Keratinocyte (primary cell): Measurements from ENCODE around the gene SPANXN4. TPM values are rescaled to one million over a fixed set of nuclear protein-coding genes. Genes with fewer than 3 reads are reported as not detected.

Source experiments
- DNase-seq: peaks from one replicate; pipeline ENCODE4 v3.0.0-alpha.2; 2011; ENCODE audit warnings: low read depth, missing footprints, low spot score
- FAIRE-seq: peaks from 2 replicates; lab custom pipeline; 2011; peaks lifted over from hg19 to GRCh38; lab: Jason Lieb, UNC
- H2AFZ ChIP-seq: 2 replicates; pipeline ENCODE4 v1.6.0; 2012; ENCODE audit warnings: low read length, control low read depth, inconsistent platforms; ENCODE audit not compliant: control insufficient read depth
- H3K27ac ChIP-seq: 2 replicates; pipeline ENCODE4 v1.5.1; 2011; ENCODE audit warnings: low read length; ENCODE audit not compliant: control insufficient read depth, insufficient read depth
- H3K27me3 ChIP-seq: 3 replicates; pipeline ENCODE4 v1.6.0; 2011; ENCODE audit warnings: low read length; ENCODE audit not compliant: control insufficient read depth, insufficient read depth; ENCODE audit errors: extremely low read depth
- H3K36me3 ChIP-seq, 2 experiments: 2 replicates in 1 of 2; 3 replicates in 1 of 2; pipeline ENCODE4 v1.5.1; 2011; ENCODE audit warnings: low read length in 2 of 2, mild to moderate bottlenecking in 1 of 2; ENCODE audit not compliant: control insufficient read depth in 2 of 2, insufficient read depth in 2 of 2; ENCODE audit errors: extremely low read depth in 1 of 2
- H3K4me1 ChIP-seq: 3 replicates; pipeline ENCODE4 v1.5.1; 2011; ENCODE audit warnings: low read length; ENCODE audit not compliant: control insufficient read depth, insufficient read depth; ENCODE audit errors: extremely low read depth
- H3K4me2 ChIP-seq: 3 replicates; pipeline ENCODE4 v1.6.0; 2011; ENCODE audit warnings: low read depth, low read length; ENCODE audit not compliant: control insufficient read depth, insufficient read depth; ENCODE audit errors: extremely low read depth
- H3K4me3 ChIP-seq, 3 experiments: fragments of 200-600 bp in 1 of 3; sonication (generic) in 1 of 3; 2 replicates in 2 of 3; 3 replicates in 1 of 3; pipeline ENCODE4 v1.5.1; 2011 to 2016; ENCODE audit warnings: low read length in 3 of 3, mild to moderate bottlenecking in 3 of 3, control low read depth in 2 of 3, inconsistent platforms in 1 of 3, low read depth in 1 of 3, mixed read lengths in 1 of 3, mixed run types in 1 of 3, moderate library complexity in 1 of 3; ENCODE audit not compliant: control insufficient read depth in 2 of 3, insufficient read depth in 2 of 3; ENCODE audit errors: extremely low read depth in 1 of 3
- H3K79me2 ChIP-seq: 2 replicates; pipeline ENCODE4 v1.6.0; 2012; ENCODE audit warnings: low read length; ENCODE audit not compliant: control insufficient read depth, insufficient read depth
- H3K9ac ChIP-seq: 3 replicates; pipeline ENCODE4 v1.6.0; 2011; ENCODE audit warnings: low read length; ENCODE audit not compliant: control insufficient read depth, insufficient read depth; ENCODE audit errors: extremely low read depth
- H3K9me1 ChIP-seq: 3 replicates; pipeline ENCODE4 v1.6.0; 2011; ENCODE audit warnings: low read length; ENCODE audit not compliant: control insufficient read depth, insufficient read depth; ENCODE audit errors: extremely low read depth
- H3K9me3 ChIP-seq: 2 replicates; pipeline ENCODE4 v1.5.1; 2012; ENCODE audit warnings: low read depth, low read length; ENCODE audit not compliant: control insufficient read depth
- H4K20me1 ChIP-seq: 3 replicates; pipeline ENCODE4 v1.6.0; 2011; ENCODE audit warnings: low read length; ENCODE audit not compliant: control insufficient read depth, insufficient read depth; ENCODE audit errors: extremely low read depth
- CTCF ChIP-seq, 3 experiments: IDR thresholded peaks in 1 of 3; conservative IDR thresholded peaks in 1 of 3; optimal IDR thresholded peaks in 1 of 3; 2 replicates in 2 of 3; 3 replicates in 1 of 3; pipeline versions ENCODE3 to v1.5.1; 2011; ENCODE audit warnings: low read length in 3 of 3, mild to moderate bottlenecking in 3 of 3, moderate library complexity in 2 of 3, control low read depth in 1 of 3, inconsistent platforms in 1 of 3; ENCODE audit not compliant: insufficient read depth in 2 of 3; ENCODE audit errors: extremely low read depth in 1 of 3
- EZH2 ChIP-seq: IDR thresholded peaks from one replicate; pipeline ENCODE4 v1.6.1; 2012; ENCODE audit warnings: inconsistent platforms, mild to moderate bottlenecking, low read length, moderate library complexity
- dilution Hi-C: fragments of 300-500 bp; cut with MboI; formaldehyde crosslinking; loops from one replicate; pipeline ENCODE4 v1.7.0; 2020; ENCODE audit warnings: low sequenced_read_pairs; ENCODE audit not compliant: extremely low pct_ligation_motif_present
- polyA plus RNA-seq, 5 experiments: library from polyadenylated mRNA; depleted of rRNA in 3 of 5; stranded (reverse) in 3 of 5; stranded (forward) in 1 of 5; unstranded in 1 of 5; fragments of >200 nt; gene quantifications; 1 replicate in 1 of 5; 2 replicates in 3 of 5; 3 replicates in 1 of 5; pipeline versions ENCODE4 v1.2.1 to v1.2.3, GENCODE V29; 2011 to 2012; ENCODE audit warnings: missing spikeins in 2 of 5, low read depth in 1 of 5, low replicate concordance in 1 of 5

The SPANXN4 gene
- polyA plus RNA-seq, 1 donor (not counting 4 experiments of a cell fraction or from before 2014, with no cell fraction given): not detected

GRCh38 chrX:143081231-143081630, 55.5 kb downstream of the SPANXN4 start:
- no peaks in the 10 kb centered on the region for H3K36me3 ChIP-seq
- FAIRE-seq (no peak), DNase-seq (no peak)
- no peaks in the 10 kb centered on the region for H3K27me3 ChIP-seq
- no peaks in the 10 kb centered on the region for H3K9me1 ChIP-seq
- no peaks in the 10 kb centered on the region for H3K79me2 ChIP-seq
- dilution Hi-C loops: no loop called here
- H4K20me1 ChIP-seq: no peaks in the 10 kb centered on the region
- TF ChIP-seq CTCF (optimal IDR thresholded peaks at IDR 0.05 in 1 of 3, IDR thresholded peaks at IDR 0.05 in 1 of 3, conservative IDR thresholded peaks at IDR 0.05 in 1 of 3; ENCODE audit: extremely low read depth in 1 of 3, insufficient read depth in 2 of 3, low read length in 3 of 3) (no peak), EZH2 (no peak)
- H3K9me3 ChIP-seq: no peaks in the 10 kb centered on the region
- no peak overlapping the region for H3K4me2 ChIP-seq
- no peaks in the 10 kb centered on the region for H3K4me1 ChIP-seq
- no peak overlapping the region for H3K4me3 ChIP-seq
- no peak overlapping the region for H3K9ac ChIP-seq
- no peak overlapping the region for H3K27ac ChIP-seq
- no peak overlapping the region for H2AFZ ChIP-seq

- dilution Hi-C loops: no loop called here
- Histone ChIP-seq H2AFZ (no peak overlapping the region), H3K79me2 (no peaks in the 10 kb centered on the region), H3K4me3 (no peak overlapping the region), H3K9me1 (no peaks in the 10 kb centered on the region), H4K20me1 (no peaks in the 10 kb centered on the region), H3K27ac (no peak overlapping the region), H3K27me3 (no peaks in the 10 kb centered on the region), H3K9me3 (no peaks in the 10 kb centered on the region), H3K4me2 (no peak overlapping the region), H3K9ac (no peak overlapping the region), H3K36me3 (no peaks in the 10 kb centered on the region), H3K4me1 (no peaks in the 10 kb centered on the region)
- DNase-seq (no peak), FAIRE-seq (no peak)
- TF ChIP-seq EZH2 (no peak), CTCF (optimal IDR thresholded peaks at IDR 0.05 in 1 of 3, IDR thresholded peaks at IDR 0.05 in 1 of 3, conservative IDR thresholded peaks at IDR 0.05 in 1 of 3; ENCODE audit: extremely low read depth in 1 of 3, insufficient read depth in 2 of 3, low read length in 3 of 3) (no peak)
Measured at GRCh38 chrX:143082537-143082936, 56.8 kb downstream of the SPANXN4 start.
